ENCODE data around the gene AGFG1.

Gene AGFG1

DNA sequence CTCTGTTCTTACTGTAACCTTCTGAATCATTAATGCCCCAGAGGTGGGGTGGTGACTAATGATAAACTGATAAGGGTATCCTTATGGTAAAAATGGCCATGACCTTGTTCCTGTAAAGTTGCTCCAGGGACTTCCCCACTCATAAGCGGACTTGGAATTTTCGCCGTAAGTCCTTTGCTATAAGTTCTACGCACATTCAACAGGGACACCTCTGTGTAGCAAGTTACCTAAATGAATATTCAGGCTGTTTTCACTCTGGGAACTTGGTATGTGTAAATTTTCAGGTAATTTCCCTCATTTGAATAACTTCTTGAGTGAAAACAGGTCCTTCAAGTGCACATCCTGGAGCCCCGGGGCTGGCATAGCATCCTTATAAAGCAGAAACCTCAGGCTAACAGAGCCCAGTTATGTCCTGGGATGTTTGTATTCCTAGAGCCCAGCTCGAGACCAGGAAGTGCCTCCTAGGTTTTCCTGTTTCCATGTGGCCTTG is 9.4 kb upstream of the AGFG1 start:
- peak; percentile 48 to 62 for DNase-seq

GRCh38 chr2:227462972-227463931 is 8.7 kb upstream of the AGFG1 start:
- peak; percentile 41 to 50 for DNase-seq

- peak in 1 of 2 experiments; percentile 36 for DNase-seq
Measured at GRCh38 chr2:227464361-227464760, 7.6 kb upstream of the AGFG1 start.

DNA sequence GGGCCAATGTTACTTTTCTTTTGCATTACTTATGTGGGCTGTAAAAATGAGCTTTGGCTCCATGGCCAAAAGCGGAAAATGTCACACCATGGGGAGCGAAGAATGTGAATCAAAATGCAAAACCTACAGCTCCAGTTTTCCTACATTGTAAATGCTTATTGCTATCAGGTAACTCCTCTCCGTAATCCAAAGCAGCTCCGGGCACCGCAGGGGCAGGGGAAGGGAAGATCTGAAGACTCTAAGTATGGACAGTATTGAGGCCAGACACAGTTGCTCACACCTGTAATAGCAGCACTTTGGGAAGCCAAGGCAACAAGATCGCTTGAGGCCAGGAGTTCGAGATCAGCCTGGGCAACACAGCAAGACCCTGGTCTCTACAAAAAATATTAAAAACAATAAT is 7.1 kb upstream of the AGFG1 start:
- peak; percentile 26 to 42 for DNase-seq

GRCh38 chr2:227466887-227467600 is 4.9 kb upstream of the AGFG1 start:
- DNase-seq, result no peak

DNA sequence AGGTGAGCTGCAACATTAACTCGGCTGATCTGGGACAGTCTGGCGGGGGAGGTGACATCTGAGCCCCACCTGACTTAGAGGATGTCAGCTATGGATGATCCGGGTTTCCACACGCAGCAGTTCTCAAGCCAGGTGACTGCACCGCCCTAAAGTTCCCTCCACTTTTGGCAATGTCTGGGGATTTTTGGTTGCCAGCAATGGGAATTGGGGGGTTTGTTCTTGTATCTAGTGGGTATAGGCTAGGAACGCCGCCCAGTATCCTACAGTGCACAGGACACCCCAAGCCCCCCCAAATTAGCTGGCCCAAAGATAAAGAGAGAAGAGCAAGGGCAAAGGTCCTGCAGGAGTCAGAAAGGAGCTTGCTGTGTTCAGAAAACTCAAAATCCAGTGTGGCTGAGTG is 544 bp upstream of the AGFG1 start:
- DNase-seq, result no peak

DNA sequence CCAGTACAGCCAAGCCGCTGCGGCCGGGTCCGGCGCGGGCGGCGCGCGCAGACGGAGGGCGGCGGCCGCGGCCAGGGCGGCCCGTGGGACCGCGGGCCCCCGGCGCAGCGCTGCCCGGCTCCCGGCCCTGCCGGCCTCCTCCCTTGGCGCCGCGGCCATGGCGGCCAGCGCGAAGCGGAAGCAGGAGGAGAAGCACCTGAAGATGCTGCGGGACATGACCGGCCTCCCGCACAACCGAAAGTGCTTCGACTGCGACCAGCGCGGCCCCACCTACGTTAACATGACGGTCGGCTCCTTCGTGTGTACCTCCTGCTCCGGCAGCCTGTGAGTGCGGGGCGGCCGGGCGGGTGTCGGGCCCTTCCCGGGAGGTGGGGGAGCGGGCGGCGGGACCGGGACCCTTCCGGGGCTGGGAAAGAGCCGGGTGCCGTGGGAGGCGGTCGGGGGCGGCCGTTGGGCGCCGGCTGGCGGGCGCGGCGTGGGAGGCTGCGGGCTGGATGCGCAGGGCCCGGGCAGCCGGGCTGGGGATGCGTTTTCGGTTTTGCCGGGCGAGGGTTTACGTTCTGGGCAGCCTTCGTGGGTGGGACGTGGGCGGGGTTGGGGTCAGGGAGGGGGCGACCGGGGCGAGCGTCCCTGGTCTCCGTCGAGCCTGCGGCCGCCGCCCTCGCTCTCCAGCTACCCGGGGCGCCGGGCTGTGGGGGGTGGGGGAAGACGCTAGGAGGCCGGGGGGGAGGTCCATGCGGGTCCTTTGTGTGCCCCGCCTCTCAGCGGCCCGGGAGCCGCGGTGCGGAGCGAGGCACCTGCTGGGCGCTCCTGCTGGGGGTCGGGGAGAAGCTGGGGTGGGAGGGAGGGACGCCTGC is 537 bp downstream of the AGFG1 start:
- peak; percentile 50 to 59 for DNase-seq

DNA sequence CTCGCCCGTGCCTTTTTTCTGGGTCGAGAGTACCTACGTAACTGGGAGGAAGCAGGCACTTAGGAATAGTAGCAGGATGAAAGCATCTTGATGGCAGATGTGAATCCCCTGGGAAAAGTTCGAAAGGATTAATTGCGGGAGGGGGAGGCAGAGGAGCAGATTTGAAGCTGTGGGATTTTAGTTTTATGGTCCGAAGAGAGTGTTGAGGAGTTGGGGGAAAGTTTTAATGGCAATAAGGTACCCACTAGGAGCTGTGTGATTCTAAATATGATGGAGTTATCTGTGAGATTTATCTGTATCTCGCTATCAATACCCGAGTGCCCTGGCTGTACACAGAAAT is 1.1 kb downstream of the AGFG1 start:
- DNase-seq, result no peak

- DNase-seq, result no peak
Measured at GRCh38 chr2:227473806-227474205, 1.9 kb downstream of the AGFG1 start.

- no peak for DNase-seq
Measured at GRCh38 chr2:227474410-227474809, 2.5 kb downstream of the AGFG1 start.

- DNase-seq, result no peak
Measured at GRCh38 chr2:227477291-227477690, 5.3 kb downstream of the AGFG1 start.

DNA sequence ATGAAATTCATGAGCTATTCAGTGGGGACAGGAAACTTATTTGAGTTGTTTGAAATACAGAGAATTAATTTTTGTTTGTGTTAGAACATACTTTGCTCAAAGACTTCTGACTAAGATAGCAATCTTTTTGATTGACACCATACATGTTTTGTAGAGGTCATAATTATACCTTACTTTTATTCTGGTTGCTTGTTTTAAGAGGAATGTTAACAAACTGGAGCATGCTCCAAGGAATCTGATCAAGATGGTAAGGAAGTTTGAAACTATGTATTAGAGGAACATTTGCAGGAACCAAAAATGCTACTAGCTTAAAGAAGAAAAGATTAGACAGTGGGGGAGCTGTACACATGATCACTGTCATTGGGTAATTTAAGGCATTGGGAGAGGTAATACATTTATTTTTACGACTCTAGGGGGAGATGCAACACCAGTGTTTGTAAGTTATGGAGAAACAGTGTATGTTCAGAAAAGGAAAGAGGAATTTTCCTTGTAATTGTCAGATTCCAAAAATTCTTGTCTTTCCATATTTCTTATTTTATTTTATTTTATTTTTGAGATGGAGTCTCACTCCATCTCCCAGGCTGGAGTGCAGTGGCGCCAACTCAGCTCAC is 8.0 kb downstream of the AGFG1 start:
- no peak for DNase-seq

GRCh38 chr2:227480528-227480927 is 8.6 kb downstream of the AGFG1 start:
- no peak for DNase-seq

DNA sequence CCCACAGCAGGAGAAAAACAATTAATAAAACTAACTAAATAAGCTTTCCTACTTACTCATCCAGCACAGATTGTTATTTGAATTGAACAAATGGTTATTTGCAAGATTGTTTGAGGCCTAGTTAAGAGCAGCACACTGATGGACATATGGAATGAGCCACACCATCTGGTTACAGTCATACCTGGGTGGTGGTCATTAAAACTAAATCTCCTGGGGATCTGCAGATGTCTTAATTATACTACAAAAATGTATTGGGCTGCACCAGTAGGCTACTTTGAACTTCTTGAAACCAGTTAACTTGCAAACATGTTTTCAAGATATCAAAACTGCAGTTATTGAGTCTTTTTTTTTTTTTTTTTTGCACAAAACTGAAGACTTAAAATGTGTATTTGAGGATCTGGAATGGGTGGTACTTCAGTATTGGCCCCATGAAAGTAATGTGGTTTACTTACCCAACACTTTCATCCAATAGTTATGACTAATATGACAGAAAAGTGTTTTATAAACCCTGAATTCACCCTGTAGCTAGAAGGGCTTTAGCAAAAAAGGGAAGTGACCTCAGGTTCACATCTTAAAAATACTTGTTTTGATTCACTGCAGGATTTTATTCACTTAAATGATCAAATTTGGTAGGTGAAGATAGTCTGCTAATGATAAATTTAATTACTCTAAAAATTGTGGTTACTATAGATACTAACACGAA is 10.8 kb downstream of the AGFG1 start:
- DNase-seq, result no peak

DNA sequence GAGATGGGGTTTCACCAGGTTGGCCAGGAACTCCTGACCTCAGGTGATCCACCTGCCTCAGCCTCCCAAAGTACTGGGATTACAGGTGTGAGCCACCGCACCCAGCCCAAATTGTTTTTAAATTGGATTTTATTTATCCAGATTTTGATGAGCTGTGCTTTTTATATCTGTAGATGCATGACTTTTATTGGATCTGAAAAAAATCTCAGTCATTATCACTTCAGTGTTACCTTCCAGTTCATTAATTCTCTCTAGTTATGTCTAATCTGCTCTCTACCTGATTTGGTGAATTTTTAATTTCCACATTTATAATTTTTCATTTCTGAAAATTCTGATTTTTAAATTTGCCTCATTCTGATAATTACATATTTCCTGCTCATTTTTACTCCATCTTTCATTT is 13.5 kb downstream of the AGFG1 start:
- no peak for DNase-seq

DNA sequence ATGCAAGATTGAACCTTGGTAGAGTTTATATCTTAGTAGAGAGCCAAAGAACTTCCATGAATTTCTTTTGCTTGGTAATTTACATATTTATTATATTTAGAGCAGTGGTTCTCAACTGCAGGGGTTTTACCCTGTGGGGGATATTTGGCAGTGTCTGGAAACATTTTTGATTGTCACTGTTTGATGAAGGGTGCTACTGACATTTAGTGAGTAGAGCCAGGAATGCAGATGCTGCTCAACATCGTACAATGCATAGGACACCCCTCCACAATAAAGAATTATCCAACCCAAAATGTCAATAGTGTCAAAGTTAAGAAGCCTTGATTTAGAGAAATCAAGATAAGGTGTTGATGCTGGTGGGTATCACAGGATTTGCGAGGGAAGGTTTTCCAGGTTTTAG is 14.7 kb downstream of the AGFG1 start:
- no peak for DNase-seq

GRCh38 chr2:227488045-227488444 is 16.1 kb downstream of the AGFG1 start:
- DNase-seq, result no peak

- no peak for DNase-seq
Measured at GRCh38 chr2:227491386-227491785, 19.4 kb downstream of the AGFG1 start.

DNA sequence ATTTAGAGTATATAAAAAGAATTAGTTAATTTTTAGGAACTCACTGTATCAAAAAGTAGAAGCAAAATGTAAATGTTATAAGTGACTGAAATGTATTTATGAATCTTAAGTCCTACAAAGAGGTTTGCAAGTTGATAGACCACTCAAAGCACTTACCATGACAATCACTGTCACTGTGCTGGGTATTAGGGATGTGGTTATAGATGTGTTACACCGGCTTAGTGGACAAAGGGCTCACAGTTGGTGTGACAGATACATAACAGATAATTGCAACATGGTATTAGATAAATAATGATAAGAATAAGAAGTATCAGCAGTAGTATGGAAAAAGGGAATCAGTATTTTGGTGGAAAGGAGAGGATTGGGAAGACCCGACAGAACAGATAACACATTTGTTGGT is 21.6 kb downstream of the AGFG1 start:
- no peak for DNase-seq

DNA sequence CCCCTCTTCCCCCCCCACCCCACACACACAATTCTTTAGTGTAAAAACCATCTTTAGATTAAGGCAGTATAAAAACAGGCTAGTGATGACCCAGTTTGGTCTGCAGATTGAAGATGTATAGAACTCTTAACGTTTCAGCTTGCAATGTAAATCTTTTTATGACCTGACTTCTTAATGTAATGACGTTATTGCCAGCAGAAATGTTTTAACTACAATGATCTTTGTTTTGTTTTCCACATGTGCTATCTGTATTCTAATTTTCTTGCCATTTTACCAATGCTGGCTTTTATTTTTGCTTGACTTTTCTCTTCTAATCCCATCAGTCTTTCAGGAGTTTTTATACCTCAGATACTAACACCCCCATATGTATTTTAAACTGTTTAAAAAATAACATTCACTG is 25.2 kb downstream of the AGFG1 start:
- DNase-seq, result no peak

GRCh38 chr2:227499627-227500300 is 27.8 kb downstream of the AGFG1 start:
- DNase-seq, result no peak

GRCh38 chr2:227500301-227500630 is 28.3 kb downstream of the AGFG1 start:
- no peak for DNase-seq
